ENCODE measurements around the gene TNKS1BP1. TPM values are rescaled to one million over a fixed set of nuclear protein-coding genes. Genes with fewer than 3 reads are reported as not detected.

The TNKS1BP1 gene
- total and polyA plus RNA-seq, 7 donors = 26.4 to 133 (median 43.8) TPM

GRCh38 chr11:57274904-57275498, 49.8 kb downstream of the TNKS1BP1 start:
- TF ChIP-seq POLR2A (IDR thresholded peaks at IDR 0.05) (no peak), POLR2AphosphoS5 (IDR thresholded peaks at IDR 0.05) (no peak), EP300 (IDR thresholded peaks at IDR 0.05) (no peak)
- TF ChIP-seq, protein P1, sequence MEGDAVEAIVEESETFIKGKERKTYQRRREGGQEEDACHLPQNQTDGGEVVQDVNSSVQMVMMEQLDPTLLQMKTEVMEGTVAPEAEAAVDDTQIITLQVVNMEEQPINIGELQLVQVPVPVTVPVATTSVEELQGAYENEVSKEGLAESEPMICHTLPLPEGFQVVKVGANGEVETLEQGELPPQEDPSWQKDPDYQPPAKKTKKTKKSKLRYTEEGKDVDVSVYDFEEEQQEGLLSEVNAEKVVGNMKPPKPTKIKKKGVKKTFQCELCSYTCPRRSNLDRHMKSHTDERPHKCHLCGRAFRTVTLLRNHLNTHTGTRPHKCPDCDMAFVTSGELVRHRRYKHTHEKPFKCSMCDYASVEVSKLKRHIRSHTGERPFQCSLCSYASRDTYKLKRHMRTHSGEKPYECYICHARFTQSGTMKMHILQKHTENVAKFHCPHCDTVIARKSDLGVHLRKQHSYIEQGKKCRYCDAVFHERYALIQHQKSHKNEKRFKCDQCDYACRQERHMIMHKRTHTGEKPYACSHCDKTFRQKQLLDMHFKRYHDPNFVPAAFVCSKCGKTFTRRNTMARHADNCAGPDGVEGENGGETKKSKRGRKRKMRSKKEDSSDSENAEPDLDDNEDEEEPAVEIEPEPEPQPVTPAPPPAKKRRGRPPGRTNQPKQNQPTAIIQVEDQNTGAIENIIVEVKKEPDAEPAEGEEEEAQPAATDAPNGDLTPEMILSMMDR (IDR thresholded peaks at IDR 0.05) = no peak
- intact Hi-C loops (cut with DNase I) = no loop called here
- no peak overlapping the region for H3K4me3 ChIP-seq
- H3K27me3 ChIP-seq = no peaks in the 10 kb centered on the region
- H3K27ac ChIP-seq = peak overlapping the region in 2 of 4 donors; percentile 40 to 44
- WGBS, 2 donors = 69 to 83% methylated on average over 1 of the region's 1 CpG
- H3K36me3 ChIP-seq = no peaks in the 10 kb centered on the region
- peaks cover 0 to 6% (median 0%) of the 10 kb centered on the region in 4 donors for H3K9me3 ChIP-seq
- DNase-seq = no peak
- H3K4me1 ChIP-seq = peaks cover 0 to 14% (median 7%) of the 10 kb centered on the region in 4 donors

GRCh38 chr11:57273448-57274058, 51.2 kb downstream of the TNKS1BP1 start:
- peaks cover 0 to 6% (median 0%) of the 10 kb centered on the region in 4 donors for H3K9me3 ChIP-seq
- TF ChIP-seq POLR2A (IDR thresholded peaks at IDR 0.05) (no peak), EP300 (IDR thresholded peaks at IDR 0.05) (no peak), POLR2AphosphoS5 (IDR thresholded peaks at IDR 0.05) (no peak)
- TF ChIP-seq, protein P1 (IDR thresholded peaks at IDR 0.05) = no peak
- H3K4me3 ChIP-seq = no peak overlapping the region
- no peak for DNase-seq
- H3K27me3 ChIP-seq = no peaks in the 10 kb centered on the region
- intact Hi-C loops (cut with DNase I) = no loop called here
- WGBS, 2 donors = 93 to 95% methylated on average over 4 of the region's 4 CpGs
- H3K4me1 ChIP-seq = peaks cover 0 to 13% (median 7%) of the 10 kb centered on the region in 4 donors
- H3K36me3 ChIP-seq = no peaks in the 10 kb centered on the region
- no peak overlapping the region for H3K27ac ChIP-seq

- H3K36me3 ChIP-seq = no peaks in the 10 kb centered on the region
- no peak overlapping the region for H3K27ac ChIP-seq
- WGBS, 2 donors = 6 to 23% methylated on average over 3 of the region's 3 CpGs
- intact Hi-C loops (cut with DNase I) = no loop called here
- DNase-seq = no peak
- H3K9me3 ChIP-seq = peaks cover 0 to 6% (median 1%) of the 10 kb centered on the region in 4 donors
- TF ChIP-seq POLR2A (IDR thresholded peaks at IDR 0.05) = no peak
- TF ChIP-seq EP300 (IDR thresholded peaks at IDR 0.05) = no peak
- TF ChIP-seq, protein P1 (IDR thresholded peaks at IDR 0.05) = no peak
- TF ChIP-seq POLR2AphosphoS5 (IDR thresholded peaks at IDR 0.05) = no peak
- H3K4me1 ChIP-seq = no peaks in the 10 kb centered on the region
- no peak overlapping the region for H3K4me3 ChIP-seq
- H3K27me3 ChIP-seq = no peaks in the 10 kb centered on the region
Measured at GRCh38 chr11:57269571-57270021, 55.2 kb downstream of the TNKS1BP1 start.

DNA sequence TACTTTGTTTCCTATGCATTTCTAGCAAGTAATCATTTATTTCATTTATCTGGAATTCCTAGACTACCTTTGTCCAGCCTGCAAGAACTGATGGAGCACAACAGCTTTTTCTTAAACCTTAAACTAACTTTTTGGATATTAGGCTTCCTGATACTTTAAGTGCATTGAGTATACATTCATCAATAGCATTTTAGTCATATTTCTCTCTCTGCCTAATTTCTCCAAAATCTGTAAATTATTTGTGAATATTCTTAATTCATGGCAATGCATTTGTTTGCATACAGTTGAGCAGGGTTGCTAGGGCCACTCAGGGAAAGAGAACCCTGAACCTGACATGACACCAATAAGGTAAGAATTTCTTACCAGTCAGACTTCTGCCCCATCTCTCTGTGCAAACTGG, 58.6 kb downstream of the TNKS1BP1 start:
- Histone ChIP-seq H3K27me3 (no peaks in the 10 kb centered on the region), H3K4me1 (no peaks in the 10 kb centered on the region), H3K4me3 (no peak overlapping the region), H3K9me3 (peaks cover 0 to 2% (median 0%) of the 10 kb centered on the region in 4 donors), H3K36me3 (no peaks in the 10 kb centered on the region), H3K27ac (no peak overlapping the region)
- no peak for DNase-seq
- TF ChIP-seq POLR2A (IDR thresholded peaks at IDR 0.05) (no peak), EP300 (IDR thresholded peaks at IDR 0.05) (no peak), POLR2AphosphoS5 (IDR thresholded peaks at IDR 0.05) (no peak)
- TF ChIP-seq, protein P1 (IDR thresholded peaks at IDR 0.05) = no peak
- intact Hi-C loops (cut with DNase I) = no loop called here
